ENCODE results near the gene FOXM1.

DNA sequence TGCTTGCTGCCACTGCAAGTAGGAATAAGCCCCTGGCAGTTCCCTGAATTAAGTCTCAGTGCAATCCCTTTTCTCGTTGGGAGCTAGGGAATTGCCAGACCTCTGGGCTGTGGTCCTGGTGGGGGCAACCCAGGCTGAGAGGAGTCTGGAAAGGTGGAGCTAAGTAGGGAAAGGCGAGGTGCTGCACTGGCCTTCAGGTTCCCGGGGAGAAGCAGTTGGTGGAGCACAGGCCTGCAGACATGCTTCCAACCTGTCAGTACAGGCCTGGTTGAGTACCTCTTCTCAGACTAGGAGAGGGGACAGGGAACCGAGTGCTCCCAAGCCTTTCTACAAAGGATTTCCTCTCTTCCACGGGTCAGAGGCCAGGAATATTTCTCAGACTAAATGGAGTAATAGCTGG is 43.6 kb downstream of the FOXM1 start:
- TF ChIP-seq, protein P1, sequence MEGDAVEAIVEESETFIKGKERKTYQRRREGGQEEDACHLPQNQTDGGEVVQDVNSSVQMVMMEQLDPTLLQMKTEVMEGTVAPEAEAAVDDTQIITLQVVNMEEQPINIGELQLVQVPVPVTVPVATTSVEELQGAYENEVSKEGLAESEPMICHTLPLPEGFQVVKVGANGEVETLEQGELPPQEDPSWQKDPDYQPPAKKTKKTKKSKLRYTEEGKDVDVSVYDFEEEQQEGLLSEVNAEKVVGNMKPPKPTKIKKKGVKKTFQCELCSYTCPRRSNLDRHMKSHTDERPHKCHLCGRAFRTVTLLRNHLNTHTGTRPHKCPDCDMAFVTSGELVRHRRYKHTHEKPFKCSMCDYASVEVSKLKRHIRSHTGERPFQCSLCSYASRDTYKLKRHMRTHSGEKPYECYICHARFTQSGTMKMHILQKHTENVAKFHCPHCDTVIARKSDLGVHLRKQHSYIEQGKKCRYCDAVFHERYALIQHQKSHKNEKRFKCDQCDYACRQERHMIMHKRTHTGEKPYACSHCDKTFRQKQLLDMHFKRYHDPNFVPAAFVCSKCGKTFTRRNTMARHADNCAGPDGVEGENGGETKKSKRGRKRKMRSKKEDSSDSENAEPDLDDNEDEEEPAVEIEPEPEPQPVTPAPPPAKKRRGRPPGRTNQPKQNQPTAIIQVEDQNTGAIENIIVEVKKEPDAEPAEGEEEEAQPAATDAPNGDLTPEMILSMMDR (IDR thresholded peaks at IDR 0.05), result no peak
- no peak for TF ChIP-seq ZFX (IDR thresholded peaks at IDR 0.05; ENCODE audit: borderline replicate concordance)
